ENCODE results near the gene TSPOAP1. TPM values are rescaled to one million over a fixed set of nuclear protein-coding genes. Genes with fewer than 3 reads are reported as not detected.
A peak's percentile ranks its signal among the peaks of the same experiment; 100 is the strongest.

TSPOAP1 gene
- total and polyA plus RNA-seq, 2 of the 13 experiments (the other 11 are each of a cell fraction or from before 2014, with no cell fraction given), result not detected

DNA sequence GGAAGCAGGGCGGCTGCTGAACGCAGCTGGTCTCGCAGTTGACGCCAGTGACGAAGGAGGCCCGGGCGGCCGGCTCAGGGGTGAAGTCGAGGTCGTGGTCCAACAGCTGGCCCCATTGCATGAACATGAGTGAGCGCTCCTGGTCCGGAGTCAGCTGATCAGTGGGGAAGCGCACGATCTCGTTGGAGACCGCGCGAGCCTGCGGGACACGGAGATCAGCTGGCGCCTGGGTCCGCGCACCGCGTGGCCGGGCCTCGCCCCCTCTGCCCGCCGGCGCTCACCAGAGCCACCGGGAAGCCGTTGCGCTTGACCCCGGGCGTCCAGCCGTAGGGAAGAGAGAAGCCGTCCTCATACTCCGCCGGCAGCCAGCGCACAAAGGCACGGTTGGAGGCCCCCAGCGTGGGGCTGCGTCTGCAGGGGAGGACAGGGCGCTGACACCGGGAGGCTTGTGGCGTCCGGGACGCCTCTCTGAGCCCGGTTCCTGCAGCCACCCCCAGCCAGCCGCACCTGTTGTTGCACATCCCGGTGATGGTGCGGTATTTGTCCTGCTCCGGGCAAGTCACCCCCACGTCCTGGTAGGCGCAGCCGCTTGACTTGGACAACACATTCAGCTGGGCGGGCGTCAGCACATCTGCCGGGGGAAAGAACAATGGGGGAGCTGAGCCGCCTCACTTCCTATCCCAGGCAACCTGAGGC lies 49.4 kb downstream of the TSPOAP1 start (continued):
- TF ChIP-seq, protein P1, sequence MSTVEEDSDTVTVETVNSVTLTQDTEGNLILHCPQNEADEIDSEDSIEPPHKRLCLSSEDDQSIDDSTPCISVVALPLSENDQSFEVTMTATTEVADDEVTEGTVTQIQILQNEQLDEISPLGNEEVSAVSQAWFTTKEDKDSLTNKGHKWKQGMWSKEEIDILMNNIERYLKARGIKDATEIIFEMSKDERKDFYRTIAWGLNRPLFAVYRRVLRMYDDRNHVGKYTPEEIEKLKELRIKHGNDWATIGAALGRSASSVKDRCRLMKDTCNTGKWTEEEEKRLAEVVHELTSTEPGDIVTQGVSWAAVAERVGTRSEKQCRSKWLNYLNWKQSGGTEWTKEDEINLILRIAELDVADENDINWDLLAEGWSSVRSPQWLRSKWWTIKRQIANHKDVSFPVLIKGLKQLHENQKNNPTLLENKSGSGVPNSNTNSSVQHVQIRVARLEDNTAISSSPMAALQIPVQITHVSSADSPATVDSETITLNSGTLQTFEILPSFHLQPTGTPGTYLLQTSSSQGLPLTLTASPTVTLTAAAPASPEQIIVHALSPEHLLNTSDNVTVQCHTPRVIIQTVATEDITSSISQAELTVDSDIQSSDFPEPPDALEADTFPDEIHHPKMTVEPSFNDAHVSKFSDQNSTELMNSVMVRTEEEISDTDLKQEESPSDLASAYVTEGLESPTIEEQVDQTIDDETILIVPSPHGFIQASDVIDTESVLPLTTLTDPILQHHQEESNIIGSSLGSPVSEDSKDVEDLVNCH (CRISPR knock-in tag; IDR thresholded peaks at IDR 0.05), result no peak
- TF ChIP-seq ISL2 (CRISPR knock-in tag; IDR thresholded peaks at IDR 0.05), result no peak
- TF ChIP-seq, protein P2, sequence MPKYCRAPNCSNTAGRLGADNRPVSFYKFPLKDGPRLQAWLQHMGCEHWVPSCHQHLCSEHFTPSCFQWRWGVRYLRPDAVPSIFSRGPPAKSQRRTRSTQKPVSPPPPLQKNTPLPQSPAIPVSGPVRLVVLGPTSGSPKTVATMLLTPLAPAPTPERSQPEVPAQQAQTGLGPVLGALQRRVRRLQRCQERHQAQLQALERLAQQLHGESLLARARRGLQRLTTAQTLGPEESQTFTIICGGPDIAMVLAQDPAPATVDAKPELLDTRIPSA (CRISPR knock-in tag; IDR thresholded peaks at IDR 0.05; ENCODE audit: borderline replicate concordance), result no peak
- peak; percentile 81 for TF ChIP-seq CHD2 (IDR thresholded peaks at IDR 0.05; ENCODE audit: low read depth, low read length)
- TF ChIP-seq ZNF891 (CRISPR knock-in tag; IDR thresholded peaks at IDR 0.05), result no peak
- TF ChIP-seq, protein P3, sequence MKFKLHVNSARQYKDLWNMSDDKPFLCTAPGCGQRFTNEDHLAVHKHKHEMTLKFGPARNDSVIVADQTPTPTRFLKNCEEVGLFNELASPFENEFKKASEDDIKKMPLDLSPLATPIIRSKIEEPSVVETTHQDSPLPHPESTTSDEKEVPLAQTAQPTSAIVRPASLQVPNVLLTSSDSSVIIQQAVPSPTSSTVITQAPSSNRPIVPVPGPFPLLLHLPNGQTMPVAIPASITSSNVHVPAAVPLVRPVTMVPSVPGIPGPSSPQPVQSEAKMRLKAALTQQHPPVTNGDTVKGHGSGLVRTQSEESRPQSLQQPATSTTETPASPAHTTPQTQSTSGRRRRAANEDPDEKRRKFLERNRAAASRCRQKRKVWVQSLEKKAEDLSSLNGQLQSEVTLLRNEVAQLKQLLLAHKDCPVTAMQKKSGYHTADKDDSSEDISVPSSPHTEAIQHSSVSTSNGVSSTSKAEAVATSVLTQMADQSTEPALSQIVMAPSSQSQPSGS (CRISPR knock-in tag; IDR thresholded peaks at IDR 0.05), result no peak
- TF ChIP-seq REPIN1 (CRISPR knock-in tag; IDR thresholded peaks at IDR 0.05; ENCODE audit: borderline replicate concordance, low read depth), result no peak
- TF ChIP-seq ZNF292 (CRISPR knock-in tag; IDR thresholded peaks at IDR 0.05; ENCODE audit: borderline replicate concordance, low read depth), result no peak
- TF ChIP-seq, protein P4, sequence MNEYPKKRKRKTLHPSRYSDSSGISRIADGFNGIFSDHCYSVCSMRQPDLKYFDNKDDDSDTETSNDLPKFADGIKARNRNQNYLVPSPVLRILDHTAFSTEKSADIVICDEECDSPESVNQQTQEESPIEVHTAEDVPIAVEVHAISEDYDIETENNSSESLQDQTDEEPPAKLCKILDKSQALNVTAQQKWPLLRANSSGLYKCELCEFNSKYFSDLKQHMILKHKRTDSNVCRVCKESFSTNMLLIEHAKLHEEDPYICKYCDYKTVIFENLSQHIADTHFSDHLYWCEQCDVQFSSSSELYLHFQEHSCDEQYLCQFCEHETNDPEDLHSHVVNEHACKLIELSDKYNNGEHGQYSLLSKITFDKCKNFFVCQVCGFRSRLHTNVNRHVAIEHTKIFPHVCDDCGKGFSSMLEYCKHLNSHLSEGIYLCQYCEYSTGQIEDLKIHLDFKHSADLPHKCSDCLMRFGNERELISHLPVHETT (CRISPR knock-in tag; conservative IDR thresholded peaks at IDR 0.05), result no peak
- no peak for TF ChIP-seq RBM39 (IDR thresholded peaks at IDR 0.05; ENCODE audit: low read depth, low read length, poor library complexity, severe bottlenecking)
- TF ChIP-seq NFKB2 (CRISPR knock-in tag; IDR thresholded peaks at IDR 0.05; ENCODE audit: borderline replicate concordance), result 0 out of 2 replicates have a peak, but pooled peaks have one; percentile 36
- 0 out of 2 replicates have a peak, but pooled peaks have one; percentile 30 for TF ChIP-seq MYC (CRISPR knock-in tag; IDR thresholded peaks at IDR 0.05; ENCODE audit: borderline replicate concordance)
- no peak for TF ChIP-seq KMT2B (CRISPR knock-in tag; IDR thresholded peaks at IDR 0.05)
- TF ChIP-seq, protein P5, sequence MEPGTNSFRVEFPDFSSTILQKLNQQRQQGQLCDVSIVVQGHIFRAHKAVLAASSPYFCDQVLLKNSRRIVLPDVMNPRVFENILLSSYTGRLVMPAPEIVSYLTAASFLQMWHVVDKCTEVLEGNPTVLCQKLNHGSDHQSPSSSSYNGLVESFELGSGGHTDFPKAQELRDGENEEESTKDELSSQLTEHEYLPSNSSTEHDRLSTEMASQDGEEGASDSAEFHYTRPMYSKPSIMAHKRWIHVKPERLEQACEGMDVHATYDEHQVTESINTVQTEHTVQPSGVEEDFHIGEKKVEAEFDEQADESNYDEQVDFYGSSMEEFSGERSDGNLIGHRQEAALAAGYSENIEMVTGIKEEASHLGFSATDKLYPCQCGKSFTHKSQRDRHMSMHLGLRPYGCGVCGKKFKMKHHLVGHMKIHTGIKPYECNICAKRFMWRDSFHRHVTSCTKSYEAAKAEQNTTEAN (CRISPR knock-in tag; conservative IDR thresholded peaks at IDR 0.05), result no peak
- TF ChIP-seq PHB2 (IDR thresholded peaks at IDR 0.05; ENCODE audit: partially characterized antibody), result no peak
- TF ChIP-seq, protein P6, sequence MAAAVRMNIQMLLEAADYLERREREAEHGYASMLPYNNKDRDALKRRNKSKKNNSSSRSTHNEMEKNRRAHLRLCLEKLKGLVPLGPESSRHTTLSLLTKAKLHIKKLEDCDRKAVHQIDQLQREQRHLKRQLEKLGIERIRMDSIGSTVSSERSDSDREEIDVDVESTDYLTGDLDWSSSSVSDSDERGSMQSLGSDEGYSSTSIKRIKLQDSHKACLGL (CRISPR knock-in tag; IDR thresholded peaks at IDR 0.05), result peak; percentile 41; the same call in 1 of the 2 replicates
- TF ChIP-seq ZNF468 (CRISPR knock-in tag; IDR thresholded peaks at IDR 0.05), result 0 out of 2 replicates have a peak, but pooled peaks have one; percentile 67
- TF ChIP-seq, protein P7, sequence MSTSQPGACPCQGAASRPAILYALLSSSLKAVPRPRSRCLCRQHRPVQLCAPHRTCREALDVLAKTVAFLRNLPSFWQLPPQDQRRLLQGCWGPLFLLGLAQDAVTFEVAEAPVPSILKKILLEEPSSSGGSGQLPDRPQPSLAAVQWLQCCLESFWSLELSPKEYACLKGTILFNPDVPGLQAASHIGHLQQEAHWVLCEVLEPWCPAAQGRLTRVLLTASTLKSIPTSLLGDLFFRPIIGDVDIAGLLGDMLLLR (CRISPR knock-in tag; IDR thresholded peaks at IDR 0.05), result 0 out of 2 replicates have a peak, but pooled peaks have one; percentile 11

Measured in HepG2 (cell line).